Neural progenitor cell (in vitro differentiated cells): ENCODE results near the gene ZSWIM3.

ENCODE experiments used
- CTCF ChIP-seq: fragments of 200-600 bp; sonication (generic); IDR thresholded peaks from 2 replicates; pipeline ENCODE4 v1.5.1; 2017; ENCODE audit warnings: antibody characterized with exemption, mild to moderate bottlenecking
- EZH2phosphoT487 ChIP-seq: fragments of 200-600 bp; sonication (generic); IDR thresholded peaks from 2 replicates; pipeline ENCODE4 v1.6.1; 2017; ENCODE audit warnings: antibody characterized with exemption

- no peak for TF ChIP-seq CTCF
- no peak for TF ChIP-seq EZH2phosphoT487
Observed at GRCh38 chr20:45909336-45909808, 52.0 kb downstream of the ZSWIM3 start.
